HL-60 (cell line): ENCODE measurements around the gene RHOXF2.
"Not testable (repeated sequence)": the region's sequence is repeated elsewhere in the genome, so short reads cannot be mapped to it uniquely, and the experiment has no call there.

Source experiments
- DNase-seq, 2 experiments: peaks; one replicate each; pipeline ENCODE4 v3.0.0-alpha.2; 2010 to 2020; ENCODE audit warnings: low read depth in 1 of 2, low spot score in 1 of 2
- H3K27ac ChIP-seq: fragments of 250-450 bp; sonication (Bioruptor Pico); replicated peaks from 2 replicates; pipeline ENCODE4 v1.5.1; 2020; ENCODE audit warnings: mild to moderate bottlenecking, moderate library complexity
- H3K27me3 ChIP-seq: fragments of 250-450 bp; sonication (Bioruptor Pico); 2 replicates; pipeline ENCODE4 v1.5.1; 2021; ENCODE audit warnings: mild to moderate bottlenecking, moderate library complexity; ENCODE audit not compliant: insufficient read depth, poor library complexity, severe bottlenecking
- H3K4me3 ChIP-seq: replicated peaks from 2 replicates; pipeline ENCODE4 v1.5.1; 2011; ENCODE audit warnings: mild to moderate bottlenecking, control low read depth, low read length; ENCODE audit not compliant: insufficient read depth
- GABPA ChIP-seq: IDR thresholded peaks from 2 replicates; pipeline ENCODE4 v1.6.1; 2012; ENCODE audit warnings: low read depth
- POLR2AphosphoS5 ChIP-seq: IDR thresholded peaks from 2 replicates; pipeline ENCODE4 v1.6.1; 2012; ENCODE audit warnings: low read depth
- SPI1 ChIP-seq: IDR thresholded peaks from 2 replicates; pipeline ENCODE4 v1.6.1; 2012; ENCODE audit warnings: low read depth, mild to moderate bottlenecking, borderline replicate concordance
- long read RNA-seq: library from polyadenylated mRNA; unstranded; transcript quantifications from one replicate; pipeline ENCODE4 v2.0.0, GENCODE V29; 2020
- TF ChIP-seq, protein P1 (sequence below): IDR thresholded peaks from one replicate; pipeline ENCODE4 v1.5.1; 2011; ENCODE audit warnings: low read length, control low read depth, inconsistent platforms; ENCODE audit not compliant: insufficient read depth
- TF ChIP-seq, protein P2 (sequence below): IDR thresholded peaks from 2 replicates; pipeline ENCODE4 v1.6.1; 2012; ENCODE audit warnings: low read depth; ENCODE audit not compliant: insufficient replicate concordance

Gene RHOXF2, protein sequence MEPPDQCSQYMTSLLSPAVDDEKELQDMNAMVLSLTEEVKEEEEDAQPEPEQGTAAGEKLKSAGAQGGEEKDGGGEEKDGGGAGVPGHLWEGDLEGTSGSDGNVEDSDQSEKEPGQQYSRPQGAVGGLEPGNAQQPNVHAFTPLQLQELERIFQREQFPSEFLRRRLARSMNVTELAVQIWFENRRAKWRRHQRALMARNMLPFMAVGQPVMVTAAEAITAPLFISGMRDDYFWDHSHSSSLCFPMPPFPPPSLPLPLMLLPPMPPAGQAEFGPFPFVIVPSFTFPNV
- long read RNA-seq, transcript RHOXF2-201 (4 exons, 2,900 nt) = major isoform, 1,307 of 1,403 reads
- long read RNA-seq, partial matches to known transcripts = 13 of 1,403 reads
- long read RNA-seq, other reads (novel, unspliced or antisense) = 83 of 1,403 reads

DNA sequence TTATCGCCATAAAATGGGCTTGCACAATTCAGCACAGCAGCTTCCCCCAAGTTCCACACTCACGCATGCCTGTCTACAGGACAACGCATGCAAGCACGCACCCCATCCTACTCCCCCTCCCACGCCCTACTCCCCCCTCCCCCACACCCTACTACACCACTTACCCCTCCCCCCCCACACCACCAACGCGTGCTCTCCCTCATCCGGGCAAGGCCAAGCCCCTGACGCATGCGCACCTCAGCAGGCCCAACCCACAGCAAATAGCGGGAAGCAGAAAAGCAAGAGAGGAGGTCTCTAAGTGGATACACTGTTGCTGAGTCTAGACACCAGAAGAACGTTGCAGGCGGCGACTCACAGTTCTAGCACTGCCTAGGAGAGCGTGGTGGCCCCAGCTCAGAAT lies at the start of gene RHOXF2:
Gene RHOXF2, plus strand, starts transcription at position 301 of the 400 bp plus-strand sequence. CDS start 138 bp downstream, outside the sequence.
- H3K4me3 ChIP-seq, H3K27me3 ChIP-seq, DNase-seq, H3K27ac ChIP-seq: not testable (repeated sequence)

DNA sequence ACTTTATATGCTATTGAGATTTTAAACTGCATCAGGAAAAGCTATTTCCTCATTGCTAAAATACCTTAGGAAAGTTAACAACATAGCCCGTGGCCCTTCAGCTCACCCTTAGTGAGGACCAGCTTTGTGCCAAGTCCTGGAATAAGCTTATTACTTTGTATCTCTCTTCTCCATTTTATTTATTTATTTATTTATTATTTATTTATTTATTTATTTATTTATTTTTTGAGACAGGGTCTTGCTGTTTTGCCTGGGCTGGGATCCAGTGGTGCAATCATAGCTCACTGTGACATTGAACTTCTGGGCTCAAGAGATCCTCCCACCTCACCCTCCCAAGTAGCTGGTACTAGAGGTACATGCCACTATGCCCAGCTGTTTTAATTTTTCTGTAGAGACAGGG lies 49.0 kb upstream of the RHOXF2 start:
- H3K27me3 ChIP-seq = no peaks in the 10 kb centered on the region
- no peak overlapping the region for H3K27ac ChIP-seq
- no peak for DNase-seq
- no peak overlapping the region for H3K4me3 ChIP-seq
- TF ChIP-seq SPI1 = no peak
- TF ChIP-seq, protein P1, sequence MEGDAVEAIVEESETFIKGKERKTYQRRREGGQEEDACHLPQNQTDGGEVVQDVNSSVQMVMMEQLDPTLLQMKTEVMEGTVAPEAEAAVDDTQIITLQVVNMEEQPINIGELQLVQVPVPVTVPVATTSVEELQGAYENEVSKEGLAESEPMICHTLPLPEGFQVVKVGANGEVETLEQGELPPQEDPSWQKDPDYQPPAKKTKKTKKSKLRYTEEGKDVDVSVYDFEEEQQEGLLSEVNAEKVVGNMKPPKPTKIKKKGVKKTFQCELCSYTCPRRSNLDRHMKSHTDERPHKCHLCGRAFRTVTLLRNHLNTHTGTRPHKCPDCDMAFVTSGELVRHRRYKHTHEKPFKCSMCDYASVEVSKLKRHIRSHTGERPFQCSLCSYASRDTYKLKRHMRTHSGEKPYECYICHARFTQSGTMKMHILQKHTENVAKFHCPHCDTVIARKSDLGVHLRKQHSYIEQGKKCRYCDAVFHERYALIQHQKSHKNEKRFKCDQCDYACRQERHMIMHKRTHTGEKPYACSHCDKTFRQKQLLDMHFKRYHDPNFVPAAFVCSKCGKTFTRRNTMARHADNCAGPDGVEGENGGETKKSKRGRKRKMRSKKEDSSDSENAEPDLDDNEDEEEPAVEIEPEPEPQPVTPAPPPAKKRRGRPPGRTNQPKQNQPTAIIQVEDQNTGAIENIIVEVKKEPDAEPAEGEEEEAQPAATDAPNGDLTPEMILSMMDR = no peak
- TF ChIP-seq, protein P2, sequence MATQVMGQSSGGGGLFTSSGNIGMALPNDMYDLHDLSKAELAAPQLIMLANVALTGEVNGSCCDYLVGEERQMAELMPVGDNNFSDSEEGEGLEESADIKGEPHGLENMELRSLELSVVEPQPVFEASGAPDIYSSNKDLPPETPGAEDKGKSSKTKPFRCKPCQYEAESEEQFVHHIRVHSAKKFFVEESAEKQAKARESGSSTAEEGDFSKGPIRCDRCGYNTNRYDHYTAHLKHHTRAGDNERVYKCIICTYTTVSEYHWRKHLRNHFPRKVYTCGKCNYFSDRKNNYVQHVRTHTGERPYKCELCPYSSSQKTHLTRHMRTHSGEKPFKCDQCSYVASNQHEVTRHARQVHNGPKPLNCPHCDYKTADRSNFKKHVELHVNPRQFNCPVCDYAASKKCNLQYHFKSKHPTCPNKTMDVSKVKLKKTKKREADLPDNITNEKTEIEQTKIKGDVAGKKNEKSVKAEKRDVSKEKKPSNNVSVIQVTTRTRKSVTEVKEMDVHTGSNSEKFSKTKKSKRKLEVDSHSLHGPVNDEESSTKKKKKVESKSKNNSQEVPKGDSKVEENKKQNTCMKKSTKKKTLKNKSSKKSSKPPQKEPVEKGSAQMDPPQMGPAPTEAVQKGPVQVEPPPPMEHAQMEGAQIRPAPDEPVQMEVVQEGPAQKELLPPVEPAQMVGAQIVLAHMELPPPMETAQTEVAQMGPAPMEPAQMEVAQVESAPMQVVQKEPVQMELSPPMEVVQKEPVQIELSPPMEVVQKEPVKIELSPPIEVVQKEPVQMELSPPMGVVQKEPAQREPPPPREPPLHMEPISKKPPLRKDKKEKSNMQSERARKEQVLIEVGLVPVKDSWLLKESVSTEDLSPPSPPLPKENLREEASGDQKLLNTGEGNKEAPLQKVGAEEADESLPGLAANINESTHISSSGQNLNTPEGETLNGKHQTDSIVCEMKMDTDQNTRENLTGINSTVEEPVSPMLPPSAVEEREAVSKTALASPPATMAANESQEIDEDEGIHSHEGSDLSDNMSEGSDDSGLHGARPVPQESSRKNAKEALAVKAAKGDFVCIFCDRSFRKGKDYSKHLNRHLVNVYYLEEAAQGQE = no peak
- no peak for TF ChIP-seq POLR2AphosphoS5
- no peak for TF ChIP-seq GABPA

DNA sequence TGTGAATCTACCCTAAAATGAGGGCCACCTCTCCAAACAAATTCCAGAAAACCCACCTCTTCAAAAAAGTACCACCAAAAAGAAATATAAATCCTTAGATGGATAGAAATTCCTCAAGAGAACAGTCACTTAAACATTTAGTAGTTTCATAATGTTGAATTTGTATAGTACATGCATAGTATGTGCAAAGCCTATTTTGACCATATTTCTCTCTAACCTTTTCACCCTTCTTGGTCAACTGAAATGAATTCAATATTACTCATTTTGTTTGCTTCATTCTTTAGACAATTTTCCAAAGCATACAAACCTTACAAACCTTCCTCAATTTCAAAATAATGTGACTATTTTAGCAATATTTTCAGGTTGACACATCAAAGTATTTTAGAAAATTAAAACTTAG lies 46.8 kb upstream of the RHOXF2 start:
- no peak for DNase-seq
- no peak overlapping the region for H3K4me3 ChIP-seq
- H3K27me3 ChIP-seq = no peaks in the 10 kb centered on the region
- H3K27ac ChIP-seq = no peak overlapping the region
- TF ChIP-seq SPI1 (no peak), POLR2AphosphoS5 (no peak), GABPA (no peak)
- TF ChIP-seq, protein P2 = no peak
- TF ChIP-seq, protein P1 = no peak

GRCh38 chrX:120115438-120115963 lies 42.9 kb upstream of the RHOXF2 start, which contains the start of gene RHOXF1:
TSS of gene RHOXF1 (minus strand) at chrX:120115913. CDS start at chrX:120115862, 51 bp downstream.
- TF ChIP-seq POLR2AphosphoS5 (no peak), GABPA (no peak), SPI1 (no peak)
- TF ChIP-seq, protein P2 = no peak
- TF ChIP-seq, protein P1 = no peak

More at GRCh38 chrX:120115438-120115963, 42.9 kb upstream of the RHOXF2 start, which contains the start of gene RHOXF1:
- no peak for DNase-seq
- Histone ChIP-seq H3K4me3 (no peak within 1 kb of the TSS), H3K27ac (no peak within 1 kb of the TSS), H3K27me3 (no peaks in the 10 kb centered on the region)
